Activated T-cell treated with anti-CD3 and anti-CD28 coated beads for 48 hours (primary cell): ENCODE results near the gene NHLRC4.

Source experiments
- DNase-seq: peaks from one replicate; pipeline ENCODE4 v3.0.0-alpha.2; 2020; ENCODE audit warnings: low read depth

NHLRC4 gene, protein sequence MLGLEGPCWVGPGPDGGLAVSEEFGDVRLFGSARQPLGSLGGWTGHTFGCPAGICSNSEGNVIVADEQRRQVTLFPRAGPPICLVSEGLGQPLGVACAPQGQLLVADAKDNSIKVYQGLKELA

DNA sequence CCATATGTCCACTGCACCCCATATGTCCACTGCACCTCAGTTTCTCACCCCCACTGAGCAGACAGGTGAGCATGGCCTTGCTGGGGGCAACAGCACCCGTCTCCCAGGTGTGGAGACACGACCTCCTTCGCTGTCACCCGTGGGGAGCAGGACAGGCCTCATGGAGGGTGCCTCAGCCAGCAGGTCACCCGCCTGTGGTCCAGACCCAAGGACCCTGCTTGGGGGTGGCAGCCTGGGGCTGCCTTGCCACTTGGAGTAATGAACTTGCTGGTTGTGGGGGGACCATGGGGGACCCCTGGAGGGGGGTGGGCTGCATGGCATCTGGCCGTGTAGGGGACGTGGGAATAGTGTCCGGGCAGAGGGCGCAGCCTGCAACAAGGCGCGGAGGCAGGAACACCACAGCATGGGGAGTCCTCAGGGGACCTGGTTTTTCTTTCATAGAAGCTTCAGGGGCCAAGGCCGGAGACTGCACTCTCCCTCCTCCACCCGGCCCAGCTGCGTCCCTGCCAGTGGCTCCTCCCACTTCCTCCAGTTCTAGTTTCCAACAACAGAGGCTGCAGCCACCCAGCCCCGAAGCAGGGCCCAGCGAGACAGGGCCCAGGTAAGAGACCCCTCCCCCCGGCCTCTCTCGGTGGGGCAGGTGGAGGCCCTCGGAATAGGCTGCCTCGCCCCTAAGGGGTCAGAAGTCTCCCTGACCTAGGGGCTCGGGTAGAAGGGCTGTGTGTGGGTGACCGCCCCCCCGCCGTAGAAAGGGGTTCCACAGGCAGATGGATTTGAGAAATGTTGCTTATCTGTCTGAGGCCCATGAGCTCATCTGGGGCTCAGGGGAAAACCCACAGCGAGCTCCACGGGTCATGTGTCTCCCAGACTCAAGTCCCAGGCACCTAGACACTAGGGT is at the start of gene NHLRC4:
NHLRC4 (plus strand) TSS at position 531 of the 898 bp plus-strand sequence. CDS start 1,043 bp downstream, outside the sequence.
- peak; percentile 27 for DNase-seq

DNA sequence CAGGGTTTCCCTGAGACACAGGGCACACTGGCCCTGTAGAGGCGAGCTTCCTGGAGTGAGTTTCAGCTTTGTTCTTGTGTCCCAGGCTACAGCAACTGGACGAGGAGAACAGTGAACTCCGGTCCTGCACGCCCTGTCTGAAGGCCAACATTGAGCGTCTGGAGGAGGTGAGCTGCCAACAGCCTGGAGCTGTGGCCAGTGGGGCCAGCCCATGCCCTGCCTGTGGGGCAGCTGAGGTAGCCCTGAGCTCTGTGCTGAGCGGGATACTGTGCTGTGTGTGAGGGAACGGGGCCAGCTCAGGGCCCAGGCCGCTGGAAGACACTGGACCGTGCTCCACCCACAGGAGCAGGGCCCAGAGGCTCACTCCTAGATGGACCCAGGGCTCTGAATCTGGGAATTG is 47.9 kb upstream of the NHLRC4 start:
- no peak for DNase-seq

DNA sequence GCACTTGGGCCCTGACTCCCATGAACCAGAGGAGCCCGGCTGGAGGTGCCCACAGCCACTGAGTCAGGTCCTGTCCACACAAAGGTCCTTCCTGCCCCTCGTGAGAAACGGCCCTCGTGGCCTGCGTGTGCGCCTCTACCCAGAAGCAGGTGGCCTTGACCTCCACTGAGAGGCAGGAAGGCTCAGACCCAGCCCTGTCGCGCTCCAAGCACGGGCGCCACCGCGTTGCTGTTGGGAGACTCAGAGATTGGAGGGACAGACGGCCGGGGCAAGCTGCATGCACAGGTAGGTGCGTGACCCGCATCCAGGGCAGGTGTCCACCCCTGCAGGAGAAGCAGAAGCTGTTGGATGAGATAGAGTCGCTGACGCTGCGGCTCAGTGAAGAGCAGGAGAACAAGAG is 47.4 kb upstream of the NHLRC4 start:
- no peak for DNase-seq

DNA sequence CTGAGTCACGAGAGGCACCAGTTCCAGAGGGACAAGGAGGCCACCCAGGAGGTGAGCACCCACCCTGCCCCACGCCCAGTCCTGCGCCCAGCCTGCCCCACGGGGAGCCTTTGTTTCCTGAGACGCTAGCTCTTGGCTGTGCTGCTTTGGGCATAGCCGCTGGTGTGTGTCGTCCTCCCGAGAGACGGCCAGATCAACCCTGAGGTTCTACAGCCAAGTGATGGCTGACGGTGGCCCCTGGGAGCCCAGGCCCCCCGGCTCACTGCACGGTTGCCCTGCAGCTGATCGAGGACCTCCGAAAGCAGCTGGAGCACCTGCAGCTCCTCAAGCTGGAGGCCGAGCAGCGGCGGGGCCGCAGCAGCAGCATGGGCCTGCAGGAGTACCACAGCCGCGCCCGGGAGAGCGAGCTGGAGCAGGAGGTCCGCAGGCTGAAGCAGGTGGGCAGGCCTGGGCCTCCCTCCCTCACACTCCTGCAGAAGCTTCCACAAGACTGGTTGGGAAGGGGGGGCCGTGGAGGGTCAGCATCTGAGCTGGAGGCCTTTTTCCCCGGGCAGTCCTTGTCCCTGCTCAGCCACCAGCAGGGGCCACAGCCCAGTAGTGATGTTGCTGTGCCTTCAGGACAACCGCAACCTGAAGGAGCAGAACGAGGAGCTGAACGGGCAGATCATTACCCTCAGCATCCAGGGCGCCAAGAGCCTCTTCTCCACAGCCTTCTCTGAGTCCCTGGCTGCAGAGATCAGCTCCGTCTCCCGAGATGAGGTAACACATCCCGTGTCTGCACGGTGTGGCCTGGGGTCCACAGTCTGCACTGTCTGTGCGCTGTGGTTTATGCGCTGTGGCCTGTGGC is 46.7 kb upstream of the NHLRC4 start:
- no peak for DNase-seq

DNA sequence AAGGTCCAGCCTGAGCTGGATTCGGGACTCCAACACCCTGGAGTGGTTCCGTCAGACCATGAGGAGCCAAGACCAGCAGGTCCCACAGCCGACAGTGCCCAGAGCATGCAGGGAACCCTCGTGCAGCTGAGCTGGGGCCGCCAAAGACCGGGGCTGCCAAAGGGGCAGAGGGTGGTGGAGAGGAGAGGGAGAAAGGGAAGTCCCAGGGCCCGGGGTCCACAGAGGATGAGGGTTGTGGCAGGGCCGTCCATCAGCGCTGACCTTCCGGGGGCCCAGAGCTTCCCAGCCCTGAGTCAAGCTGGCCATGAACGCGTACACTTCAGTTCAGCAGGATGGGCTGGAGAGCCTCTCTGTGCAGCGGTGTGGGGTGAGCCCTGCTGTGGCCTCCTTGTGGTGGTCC is 46.0 kb upstream of the NHLRC4 start:
- no peak for DNase-seq

DNA sequence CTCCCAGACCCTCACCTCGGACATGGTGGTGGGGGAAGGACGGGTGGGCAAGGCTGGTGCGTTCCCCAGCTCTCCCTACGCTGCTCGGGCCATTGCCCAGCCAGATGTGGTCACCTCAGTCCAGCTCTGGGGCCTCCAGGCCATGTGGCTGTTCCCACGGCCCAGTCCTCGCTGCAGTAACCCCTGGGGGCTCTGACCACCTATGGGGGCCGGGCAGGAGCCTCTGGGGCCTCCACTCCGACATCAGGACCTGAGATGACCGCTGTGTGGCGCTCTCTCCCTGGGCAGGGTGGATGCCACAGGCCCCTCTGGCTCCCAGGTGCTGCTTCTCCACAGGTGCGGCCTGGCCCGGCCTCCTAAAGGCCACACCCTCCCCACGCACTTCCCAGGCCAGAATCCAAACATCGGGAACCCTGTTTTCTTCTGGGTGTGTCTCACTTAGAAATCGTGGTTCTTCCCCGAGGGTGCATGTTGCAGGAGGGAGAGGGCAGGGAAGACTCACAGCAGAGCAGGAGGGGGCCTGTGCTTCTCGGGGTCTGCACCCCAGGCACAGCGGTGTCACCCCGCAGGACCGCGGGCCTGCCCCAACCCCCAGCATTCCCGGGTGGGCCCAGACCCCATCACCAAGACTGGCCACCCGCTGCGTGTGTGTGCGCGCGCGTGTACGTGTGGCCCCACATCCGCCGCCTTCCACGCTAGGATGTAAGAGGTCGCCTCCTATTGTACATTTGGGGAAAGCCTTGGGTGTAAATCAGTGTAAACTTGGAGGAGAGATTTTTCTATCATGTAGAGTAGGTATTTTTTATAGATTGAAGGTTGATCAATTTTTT is 45.2 kb upstream of the NHLRC4 start:
- DNase-seq, result no peak

DNA sequence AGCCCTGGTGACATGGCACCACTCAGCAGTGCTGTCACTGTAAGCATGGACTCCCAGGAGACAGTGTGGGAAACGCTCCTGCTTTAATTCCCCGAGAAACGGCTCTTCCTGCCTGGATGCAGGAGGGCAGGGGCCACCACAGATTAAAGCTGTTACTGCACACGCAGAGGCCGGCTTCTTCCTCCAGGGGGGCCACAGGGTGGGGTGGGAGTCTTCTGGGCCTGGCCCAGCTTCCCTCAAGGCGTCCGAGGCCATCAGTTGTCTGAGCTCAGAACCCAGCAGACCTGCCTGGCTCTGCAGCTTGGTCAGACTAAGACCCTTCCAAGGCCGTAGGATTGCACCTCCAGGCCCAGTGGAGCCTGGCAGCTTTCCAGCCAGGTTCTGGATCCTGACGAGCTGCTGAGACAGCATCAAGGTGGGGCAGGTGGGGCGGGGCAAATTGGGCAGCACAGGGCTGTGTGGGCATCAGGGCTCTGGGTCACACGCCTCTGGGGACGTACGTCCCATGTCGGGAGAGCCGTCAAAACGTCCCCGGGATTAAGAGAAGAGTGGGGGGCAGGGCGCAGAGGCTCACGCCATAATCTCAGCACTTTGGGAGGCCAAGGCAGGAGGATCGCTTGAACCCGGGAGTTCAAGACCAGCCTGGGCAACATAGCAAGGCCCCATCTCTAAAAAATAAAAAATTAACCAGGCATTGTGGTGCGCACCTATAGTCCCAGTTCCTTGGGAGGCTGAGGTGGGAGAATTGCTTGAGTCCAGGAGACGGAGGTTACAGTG is 44.3 kb upstream of the NHLRC4 start:
- DNase-seq, result no peak

DNA sequence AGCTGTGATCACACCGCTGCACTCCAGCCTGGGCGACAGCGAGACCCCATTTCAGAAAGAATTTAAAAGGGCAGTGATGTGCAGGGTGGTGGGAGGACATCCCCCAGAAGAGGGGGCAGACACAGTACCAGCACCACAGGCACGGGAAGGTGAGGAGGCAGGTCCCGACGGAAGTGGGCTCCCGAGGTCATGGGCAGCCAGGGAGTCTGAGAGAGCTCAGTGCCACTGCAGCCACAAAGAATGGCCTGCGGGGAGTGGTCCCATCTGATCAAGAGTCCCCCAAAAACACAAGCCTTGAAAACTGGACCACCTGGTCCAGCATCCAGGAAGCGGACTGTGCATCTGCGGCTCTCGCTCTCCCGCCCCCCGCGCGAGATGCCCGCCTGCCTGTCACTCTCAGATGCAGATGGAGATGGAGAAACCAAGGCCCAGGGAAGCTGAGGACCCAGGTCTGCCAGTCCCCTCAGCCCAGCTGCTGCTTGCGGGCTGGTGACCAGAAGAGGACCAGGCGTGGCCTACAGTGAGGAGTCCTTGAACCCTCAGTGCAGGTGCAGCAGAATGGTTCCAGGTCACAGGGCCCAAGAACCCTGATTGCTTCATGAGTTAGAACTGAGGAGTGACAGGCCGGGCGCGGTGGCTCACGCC is 43.6 kb upstream of the NHLRC4 start:
- DNase-seq, result no peak

DNA sequence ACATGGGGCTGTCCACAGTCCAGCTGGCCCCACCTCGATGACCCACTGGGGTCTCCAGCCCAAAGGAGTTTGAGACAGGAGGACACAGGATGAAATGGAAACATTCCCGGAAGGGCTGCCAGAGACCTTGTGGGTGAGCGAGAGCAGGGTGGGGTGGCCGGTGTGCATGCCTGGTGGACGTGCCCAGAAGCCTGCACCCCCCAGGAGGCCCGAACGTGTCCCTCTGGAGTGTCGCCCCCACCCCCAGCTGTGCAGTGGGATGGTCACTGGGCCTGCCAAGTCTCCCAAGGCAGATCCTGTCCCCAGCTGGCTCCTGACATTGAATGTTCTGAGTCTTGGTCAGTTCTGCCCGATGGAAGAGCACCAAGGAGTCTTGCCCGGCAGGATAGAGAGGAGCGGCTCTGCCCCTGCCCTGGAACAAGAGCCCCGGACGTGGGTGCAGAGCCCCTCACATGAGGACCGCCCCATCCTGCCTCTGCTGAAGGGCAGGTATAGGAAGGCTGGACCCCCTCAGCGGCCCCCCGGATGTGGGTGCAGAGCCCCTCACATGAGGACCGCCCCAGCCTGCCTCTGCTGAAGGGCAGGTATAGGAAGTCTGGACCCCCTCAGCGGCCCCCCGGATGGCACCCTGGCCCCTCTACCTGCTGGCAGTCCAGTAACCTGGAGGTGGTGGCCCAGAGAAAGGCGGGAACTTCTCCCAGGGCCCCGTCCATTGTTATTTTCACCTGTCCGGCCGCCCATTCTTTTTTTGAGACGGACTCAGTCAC is 42.3 kb upstream of the NHLRC4 start:
- DNase-seq, result no peak

DNA sequence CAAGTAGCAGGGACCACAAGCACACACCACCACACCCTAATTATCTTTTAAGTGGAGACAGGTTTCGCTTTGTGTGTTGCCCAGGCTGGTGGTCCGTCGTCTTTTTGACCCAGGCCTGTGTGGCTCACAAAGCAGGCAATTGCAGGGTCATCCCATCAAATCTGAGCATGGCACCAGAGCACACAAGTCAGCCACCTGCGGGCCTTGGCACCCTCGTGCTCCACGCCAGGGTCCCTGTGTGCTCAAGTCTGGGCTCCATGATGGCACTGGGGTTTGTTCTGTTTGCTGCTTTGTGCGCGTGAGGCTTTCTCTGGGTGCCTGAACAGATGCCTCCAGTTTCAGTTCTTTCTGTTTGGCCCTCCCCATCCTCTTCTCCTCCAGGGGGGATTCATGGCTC is 41.7 kb upstream of the NHLRC4 start:
- no peak for DNase-seq

DNA sequence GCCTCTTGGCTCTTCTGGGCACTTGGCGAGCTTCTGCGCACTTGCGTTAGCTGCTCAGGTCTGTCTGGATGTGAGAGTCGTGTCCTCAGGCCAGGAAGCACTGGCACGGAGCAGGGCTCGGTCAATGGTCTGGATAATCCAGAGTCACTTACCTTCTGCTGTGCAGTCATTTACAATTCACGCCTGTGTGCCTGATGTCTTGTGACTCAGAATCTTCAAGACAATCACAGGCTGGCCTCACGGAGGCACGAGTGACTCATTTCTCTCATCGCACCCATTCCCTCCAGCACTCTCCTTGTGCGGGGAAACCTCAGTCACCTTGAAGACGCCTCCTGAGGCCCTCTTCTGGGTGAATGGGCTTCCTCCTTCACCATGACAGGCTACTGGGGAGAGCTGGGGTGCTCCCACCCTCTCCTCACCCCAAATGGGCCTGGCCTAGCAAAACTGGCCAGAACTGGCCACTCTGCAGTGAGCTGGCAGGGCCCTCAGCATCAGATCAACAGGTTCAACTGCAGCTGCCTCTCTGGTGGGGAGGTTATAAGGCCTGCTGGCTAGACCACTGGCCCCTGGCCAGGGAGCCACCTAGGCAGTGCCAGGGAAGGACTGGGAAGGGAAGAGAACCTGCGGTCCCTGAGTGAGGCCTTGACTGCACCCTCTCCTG is 41.2 kb upstream of the NHLRC4 start:
- peak; percentile 69 for DNase-seq

DNA sequence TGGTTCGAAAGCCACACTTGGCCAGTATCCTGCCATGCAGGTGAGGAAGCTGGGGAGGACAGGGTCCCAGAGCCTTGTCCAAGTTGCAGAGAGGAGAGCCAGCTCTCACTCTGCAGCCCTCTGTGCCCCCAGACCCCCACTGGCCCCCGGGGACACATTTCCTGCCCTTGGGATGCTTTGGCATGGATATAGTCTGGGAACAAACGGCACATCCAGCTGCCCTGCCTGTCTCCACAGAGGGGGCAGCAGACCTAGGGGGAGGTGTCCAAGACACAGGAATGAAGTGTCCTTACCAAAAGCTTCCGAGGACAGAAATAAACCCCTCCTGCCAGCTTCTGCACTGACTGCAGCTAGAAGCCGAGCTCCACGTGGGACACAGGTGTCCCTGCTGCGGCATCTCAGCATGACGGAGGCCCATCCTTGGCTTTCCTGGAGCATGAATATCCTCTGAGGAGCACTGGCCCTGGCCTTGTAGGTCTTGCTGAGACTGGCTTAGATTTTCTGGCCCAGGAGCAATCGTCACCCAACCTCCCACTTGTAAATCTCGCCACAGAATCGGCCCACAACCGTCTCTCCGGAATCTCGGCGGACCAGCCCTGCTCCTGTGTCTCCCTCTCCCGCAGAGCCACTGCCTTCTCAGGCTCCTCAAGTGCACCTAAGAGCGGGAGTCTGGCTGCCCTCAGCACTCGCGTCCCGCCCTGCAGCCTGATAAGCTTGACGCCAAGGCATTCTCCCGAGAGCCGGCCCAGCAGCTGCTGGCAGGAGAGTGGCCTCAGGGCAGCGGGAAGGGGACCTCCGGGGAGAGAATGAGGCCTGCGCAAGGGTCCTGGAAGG is 40.4 kb upstream of the NHLRC4 start:
- peak; percentile 6 for DNase-seq

DNA sequence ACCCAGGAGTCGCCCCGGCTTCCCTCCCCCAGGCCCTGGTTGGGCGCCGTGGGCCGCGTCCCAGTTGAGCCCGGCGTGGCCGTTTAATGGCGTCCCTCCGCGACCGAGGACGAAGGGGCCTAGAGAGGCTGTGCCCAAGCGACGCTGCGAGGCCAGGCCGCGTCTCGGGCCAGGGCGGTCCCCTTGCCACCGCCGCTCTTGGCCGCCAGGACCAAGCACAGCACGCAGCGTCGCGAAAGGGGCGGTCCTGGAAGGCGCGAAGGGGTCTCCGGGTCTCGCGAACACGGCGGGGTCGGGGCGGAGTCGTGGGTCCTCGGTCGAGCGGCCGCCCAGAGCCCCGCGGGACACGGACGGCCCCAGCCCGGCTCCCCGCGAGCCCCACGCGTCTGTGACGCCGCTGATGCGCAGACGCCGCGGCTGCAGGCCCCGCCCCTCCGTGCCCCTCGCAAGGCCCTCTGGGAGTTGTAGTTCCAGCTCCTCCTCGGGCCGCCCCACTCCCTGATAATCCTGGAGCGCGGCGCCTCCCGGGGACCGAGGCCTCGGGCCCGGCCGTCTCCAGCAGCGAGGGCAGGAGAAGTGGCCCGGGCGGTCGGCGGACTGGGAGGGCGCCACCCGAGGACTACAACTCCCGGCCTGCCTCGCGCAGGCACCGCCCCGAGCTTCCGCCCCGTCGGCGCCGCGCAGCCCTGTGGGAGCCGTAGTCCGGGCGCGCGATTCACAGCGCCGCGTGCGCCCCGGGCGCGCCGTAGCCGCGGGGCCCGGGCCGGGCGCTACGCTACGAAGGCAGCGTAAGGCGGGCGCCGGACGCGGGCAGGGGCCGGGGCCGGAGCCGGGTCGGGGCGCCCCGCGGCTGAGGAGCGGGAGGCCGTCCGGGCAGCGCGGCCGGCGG is 39.5 kb upstream of the NHLRC4 start, which contains the start of gene CAPN15:
CAPN15 (plus strand) TSS at position 698 of the 889 bp plus-strand sequence. CDS start 19,127 bp downstream, outside the sequence.
- peak; percentile 85 for DNase-seq

DNA sequence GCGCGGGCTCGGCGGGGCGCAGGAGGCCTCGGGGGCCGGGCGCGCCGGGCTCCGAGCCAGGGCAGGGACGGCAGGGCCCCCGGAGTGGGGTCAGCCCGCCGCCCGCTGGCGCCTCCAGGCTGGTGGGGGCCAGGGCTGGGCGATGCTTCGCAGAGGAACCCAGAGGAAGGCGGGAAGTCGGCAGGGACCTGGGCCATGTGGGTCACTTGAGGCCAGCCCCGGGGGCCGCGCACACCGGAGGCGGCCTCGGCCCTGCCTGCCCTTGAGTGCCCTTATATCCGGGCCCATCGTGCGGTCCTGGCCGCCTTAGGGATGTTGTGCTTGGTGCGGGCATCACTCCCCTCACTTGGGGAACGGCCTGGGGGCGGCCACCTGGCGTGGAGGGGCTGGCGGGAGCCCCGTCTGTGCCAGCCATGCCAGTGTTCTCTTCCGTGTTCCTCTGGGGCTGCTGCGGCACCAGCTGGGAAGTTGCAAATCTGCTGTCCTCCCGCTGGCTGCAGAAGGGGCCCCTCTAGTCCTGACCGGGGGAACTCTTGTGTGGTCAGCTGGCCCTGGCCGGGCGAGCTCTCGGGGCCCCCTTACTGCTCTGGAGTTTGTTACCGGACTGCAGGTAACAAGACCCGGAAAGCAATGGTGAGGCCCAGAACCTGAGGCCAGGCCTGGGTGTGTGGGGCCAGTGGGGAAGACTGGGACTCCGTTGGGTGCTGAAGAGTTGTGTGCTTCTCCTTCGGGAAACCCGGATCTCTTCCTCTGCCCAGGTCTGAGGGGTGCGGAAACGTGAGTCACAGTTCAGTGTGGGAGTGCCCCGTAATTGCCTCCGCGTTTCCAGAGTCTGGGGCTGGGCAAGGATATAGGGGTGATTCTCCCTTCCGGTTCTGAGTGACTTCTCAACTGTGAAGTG is 38.4 kb upstream of the NHLRC4 start:
- peak; percentile 41 for DNase-seq

DNA sequence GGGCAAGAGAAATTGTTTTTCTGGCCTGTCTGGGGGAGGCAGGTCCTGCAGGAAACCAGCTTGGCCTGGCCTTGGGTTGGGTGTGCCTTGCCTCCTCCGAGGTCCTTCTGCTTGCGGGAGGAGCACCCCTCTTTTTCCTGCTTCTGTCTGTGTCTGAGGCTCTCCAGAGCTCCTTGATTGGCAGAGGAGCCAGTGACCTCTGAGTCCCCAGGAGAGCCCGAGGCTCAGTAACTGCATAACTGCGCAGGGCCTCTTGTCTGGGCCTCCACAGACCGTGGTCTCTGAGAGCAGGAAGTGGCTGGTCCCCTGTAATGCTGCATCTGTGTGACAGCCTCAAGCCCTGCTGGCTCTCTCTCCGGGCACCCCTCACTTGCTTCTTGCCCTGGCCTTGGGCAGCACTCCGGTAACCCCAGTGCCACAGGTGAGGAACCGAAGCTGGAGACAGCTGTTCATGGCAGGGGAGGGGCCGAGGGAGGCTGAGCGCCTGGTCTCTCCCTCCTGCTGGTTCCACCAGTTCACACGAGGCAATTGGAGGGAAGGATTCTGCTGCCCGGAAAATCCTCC is 37.7 kb upstream of the NHLRC4 start:
- no peak for DNase-seq
